ENCODE data around the gene RING1. TPM values are rescaled to one million over a fixed set of nuclear protein-coding genes. Genes with fewer than 3 reads are reported as not detected.

Gene RING1
- polyA plus RNA-seq (ENCODE audit: insufficient read length in 4 of 4) = 10 to 100 TPM; 51.5 to 64.6 (median 56.8) TPM

GRCh38 chr6:33208091-33208967, at the start of gene RING1:
Gene RING1, plus strand, starts transcription at chr6:33208500. Its CDS starts 323 bp downstream, at chr6:33208823.
- peak in 1 of 4 donors; percentile 65 for DNase-seq (ENCODE audit: low read depth in 4 of 4, low spot score in 3 of 4)

DNA sequence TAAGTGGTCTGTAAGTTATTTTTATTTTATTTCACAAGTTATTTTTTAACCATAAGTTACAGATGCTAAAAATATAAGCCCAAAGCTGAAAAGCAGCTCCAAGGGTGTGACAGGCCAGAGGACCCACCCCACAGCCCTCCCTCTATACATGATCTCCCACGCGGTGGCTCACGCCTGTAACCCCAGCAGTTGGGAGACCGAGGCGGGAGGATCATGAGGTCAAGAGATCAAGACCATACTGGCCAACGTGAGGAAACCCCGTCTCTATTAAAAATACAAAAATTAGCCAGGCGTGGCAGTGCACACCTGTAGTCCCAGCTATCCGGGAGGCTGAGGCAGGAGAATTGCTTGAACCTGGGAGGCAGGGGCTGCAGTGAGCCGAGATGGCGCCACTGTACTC, 48.2 kb upstream of the RING1 start:
- no peak for DNase-seq (ENCODE audit: low read depth in 4 of 4, low spot score in 3 of 4)

DNA sequence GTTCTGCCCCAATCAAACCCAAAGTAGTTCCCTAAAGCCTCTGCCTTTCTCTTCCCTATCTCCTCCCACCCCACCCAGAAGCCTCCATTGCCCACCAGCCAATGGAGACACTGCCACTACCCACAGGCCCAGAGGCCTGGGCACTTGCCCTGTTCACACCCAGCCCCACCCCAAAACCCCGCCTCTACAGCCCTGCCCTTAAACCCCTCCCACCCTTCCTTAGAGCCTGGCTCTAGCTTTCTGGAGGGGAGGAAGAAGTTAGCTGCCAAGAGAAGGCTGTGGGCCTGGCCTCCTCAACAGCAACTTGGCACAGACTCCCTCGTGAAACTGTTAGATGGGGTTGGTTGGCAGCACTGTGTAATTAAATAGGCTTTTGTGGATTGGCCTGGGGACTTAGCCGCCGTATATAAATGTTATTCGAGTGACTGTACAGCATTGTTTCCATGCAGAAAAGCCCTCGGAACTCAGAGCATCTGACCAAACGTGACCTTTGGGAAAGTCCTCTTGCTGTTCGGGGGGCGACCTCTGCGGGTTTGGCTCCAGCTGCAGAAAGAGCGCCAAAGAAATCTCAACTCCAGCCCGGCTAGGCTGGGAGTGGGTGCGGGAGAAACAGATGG, 47.5 kb upstream of the RING1 start:
- DNase-seq (ENCODE audit: low read depth in 4 of 4, low spot score in 3 of 4) = no peak

DNA sequence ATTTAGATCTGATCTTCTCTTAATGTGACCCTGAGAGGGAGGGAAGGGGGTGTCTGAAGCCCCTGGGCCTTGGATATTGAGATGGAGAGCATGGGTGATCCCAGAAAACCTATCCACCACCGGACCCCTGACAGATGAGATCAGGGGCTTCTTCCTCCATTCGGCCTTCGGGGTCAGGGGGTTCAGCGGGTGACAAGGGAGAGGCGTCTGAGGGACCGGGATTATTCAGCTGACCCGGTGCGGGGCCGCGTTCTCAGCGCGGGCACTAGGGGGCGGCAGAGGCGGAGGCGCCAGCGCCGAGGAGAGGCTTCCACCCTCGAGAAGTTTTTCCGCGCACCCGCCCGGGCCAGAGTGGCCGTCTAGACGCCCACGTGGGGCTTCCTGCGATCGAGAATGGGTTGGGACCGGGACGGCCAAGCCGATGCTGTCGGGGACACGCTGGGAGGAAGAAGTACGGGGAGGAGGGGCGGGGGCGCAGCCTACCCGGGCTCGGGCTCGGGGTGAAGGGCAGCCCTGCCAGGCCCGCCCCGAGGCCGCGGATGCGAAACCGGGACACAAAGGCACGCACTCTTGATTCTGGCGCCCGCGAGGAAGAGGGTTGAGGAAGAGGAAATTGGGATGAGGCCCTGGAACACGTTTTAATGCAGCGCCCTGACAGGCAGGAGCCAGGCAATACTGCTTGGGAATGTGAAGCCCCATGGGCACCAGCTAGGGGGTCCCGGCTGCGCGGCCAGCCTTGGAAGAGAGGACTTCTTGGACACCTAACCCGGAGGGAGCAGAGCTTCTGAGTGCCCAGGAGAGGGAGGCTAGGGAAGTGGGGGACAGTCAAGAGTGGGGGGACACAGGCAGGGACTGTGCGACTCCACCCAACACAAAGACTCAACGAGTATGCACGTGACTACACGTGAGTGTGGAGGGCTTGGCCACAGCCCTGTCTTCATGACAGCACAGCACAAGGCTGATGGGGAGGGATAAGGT, 46.7 kb upstream of the RING1 start:
- DNase-seq (ENCODE audit: low read depth in 4 of 4, low spot score in 3 of 4) = peak; percentile 25 to 63 (median 33)

- DNase-seq (ENCODE audit: low read depth in 4 of 4, low spot score in 3 of 4) = no peak
These were observed 44.8 kb upstream of the RING1 start for GRCh38 chr6:33163540-33163939.

- DNase-seq (ENCODE audit: low read depth in 4 of 4, low spot score in 3 of 4) = no peak
These were observed 44.1 kb upstream of the RING1 start for GRCh38 chr6:33164176-33164575.

GRCh38 chr6:33164665-33165373, 43.5 kb upstream of the RING1 start:
- DNase-seq (ENCODE audit: low read depth in 4 of 4, low spot score in 3 of 4) = no peak

GRCh38 chr6:33165581-33166258, 42.6 kb upstream of the RING1 start:
- no peak for DNase-seq (ENCODE audit: low read depth in 4 of 4, low spot score in 3 of 4)

GRCh38 chr6:33166363-33166762, 41.9 kb upstream of the RING1 start:
- no peak for DNase-seq (ENCODE audit: low read depth in 4 of 4, low spot score in 3 of 4)

GRCh38 chr6:33166811-33167210, 41.5 kb upstream of the RING1 start:
- no peak for DNase-seq (ENCODE audit: low read depth in 4 of 4, low spot score in 3 of 4)

GRCh38 chr6:33167374-33168283, 40.7 kb upstream of the RING1 start:
- DNase-seq (ENCODE audit: low read depth in 4 of 4, low spot score in 3 of 4) = no peak

DNA sequence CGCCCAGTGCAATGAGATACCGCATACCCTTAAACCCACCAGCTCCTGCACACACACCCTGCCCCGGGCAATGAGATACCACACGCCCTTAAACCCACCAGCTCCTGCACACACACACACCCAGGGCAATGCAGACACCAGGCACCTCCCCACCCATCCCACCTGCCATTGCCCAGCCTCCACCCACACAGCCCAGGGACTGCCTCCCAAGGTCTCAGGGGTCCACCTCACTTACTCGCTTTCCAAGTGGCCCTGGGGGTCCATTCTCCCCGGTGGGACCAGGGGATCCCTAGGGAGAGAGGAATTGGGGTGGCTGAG, 40.1 kb upstream of the RING1 start:
- no peak for DNase-seq (ENCODE audit: low read depth in 4 of 4, low spot score in 3 of 4)

DNA sequence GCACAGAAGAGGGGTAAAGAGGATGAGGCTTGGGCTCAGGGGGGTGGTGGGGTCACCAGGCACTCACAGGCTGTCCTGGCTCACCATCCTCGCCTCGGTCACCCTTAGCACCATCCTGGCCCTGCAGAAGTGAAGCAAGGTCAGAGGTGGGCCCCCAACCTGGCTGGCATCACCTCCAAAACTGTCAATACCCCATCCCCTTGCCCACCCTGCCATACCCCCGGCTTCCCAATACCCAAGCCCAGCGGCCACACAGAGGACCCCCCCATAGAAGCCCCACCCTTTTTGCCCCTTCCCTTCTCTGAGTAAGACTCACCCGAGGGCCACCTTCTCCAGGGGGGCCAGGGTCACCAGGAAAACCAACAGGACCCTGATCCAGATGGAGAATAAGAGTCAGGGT, 39.7 kb upstream of the RING1 start:
- DNase-seq (ENCODE audit: low read depth in 4 of 4, low spot score in 3 of 4) = no peak

DNA sequence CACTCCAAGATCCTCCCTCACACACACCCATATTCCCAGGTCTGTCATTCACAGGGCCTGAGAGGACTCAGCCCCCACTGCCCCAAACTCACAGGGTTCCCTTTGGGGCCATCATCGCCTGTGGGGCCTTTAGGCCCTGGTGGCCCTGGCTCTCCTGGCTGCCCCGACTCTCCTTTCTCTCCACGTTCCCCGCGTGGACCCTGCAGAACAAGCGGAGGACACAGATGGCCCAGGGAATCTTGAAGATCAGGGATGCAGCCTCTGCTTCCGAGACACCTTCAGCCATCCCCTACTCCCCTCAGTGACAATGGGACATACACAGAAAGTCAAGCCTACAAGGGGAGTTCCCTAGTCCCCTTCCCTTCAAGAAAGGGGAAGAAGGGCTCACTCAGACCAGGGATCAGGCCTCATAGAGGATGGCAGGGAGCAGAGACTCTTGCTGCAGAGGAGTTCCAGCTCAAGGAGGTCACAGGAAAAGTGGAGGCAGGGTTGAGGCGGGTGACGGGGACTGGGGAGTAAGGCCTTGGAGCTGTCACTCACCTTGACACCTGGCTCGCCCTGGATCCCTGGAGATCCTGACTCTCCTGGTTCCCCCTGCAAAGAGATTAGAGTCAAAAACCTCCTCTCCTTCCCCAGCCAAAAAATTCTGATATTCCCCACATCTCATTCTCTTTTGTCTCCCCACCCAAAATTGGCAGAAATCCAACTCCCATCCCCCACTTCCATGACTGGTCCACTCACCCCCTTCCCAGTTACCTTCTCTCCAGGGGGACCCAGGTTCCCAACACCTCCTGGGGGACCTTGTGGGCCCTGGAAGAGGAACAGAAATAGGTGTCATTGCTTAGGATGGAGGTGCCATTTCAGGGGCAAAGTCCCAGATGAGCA, 38.8 kb upstream of the RING1 start:
- no peak for DNase-seq (ENCODE audit: low read depth in 4 of 4, low spot score in 3 of 4)

DNA sequence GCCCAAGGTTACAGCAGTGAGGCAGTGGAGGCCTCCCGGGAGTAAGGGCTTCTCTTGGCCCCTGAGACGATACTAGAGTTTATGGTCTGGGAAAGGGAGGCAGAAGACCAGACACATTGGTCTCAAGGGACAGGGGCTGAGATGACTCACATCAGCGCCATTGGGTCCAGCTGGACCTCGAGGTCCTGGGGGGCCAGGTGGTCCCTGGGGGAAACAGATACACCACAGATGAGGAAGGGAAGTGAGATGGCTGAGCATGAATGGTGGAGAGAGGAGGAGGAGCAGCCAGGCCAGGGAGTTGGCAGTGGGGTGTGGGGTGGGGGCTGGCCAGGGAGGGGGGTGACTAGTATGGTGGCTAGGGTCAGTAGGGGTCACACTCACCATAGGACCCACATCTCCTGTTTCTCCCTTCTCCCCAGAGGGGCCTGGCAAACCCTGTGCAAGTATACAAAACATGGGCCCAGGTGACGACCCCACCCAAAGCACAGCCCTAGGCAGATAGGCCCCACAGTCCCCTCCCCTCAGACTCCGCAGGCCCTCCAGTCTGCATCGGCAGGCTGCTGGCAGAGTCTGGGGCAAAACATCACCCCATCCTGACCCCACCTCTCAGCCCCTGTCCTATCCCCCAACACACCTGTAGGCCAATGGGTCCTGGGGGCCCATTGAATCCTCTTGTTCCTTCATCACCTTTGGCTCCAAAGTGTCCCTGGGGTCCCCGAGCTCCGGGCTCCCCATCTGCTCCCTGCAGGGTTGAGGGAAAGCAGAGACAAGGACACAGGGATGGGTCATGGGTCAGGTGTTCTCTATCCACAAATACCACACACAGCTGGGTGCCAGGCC, 37.9 kb upstream of the RING1 start:
- no peak for DNase-seq (ENCODE audit: low read depth in 4 of 4, low spot score in 3 of 4)

GRCh38 chr6:33171016-33171879, 37.1 kb upstream of the RING1 start:
- DNase-seq (ENCODE audit: low read depth in 4 of 4, low spot score in 3 of 4) = no peak
